Breast epithelium (tissue), 3 donors: ENCODE data around the gene XPNPEP1.

Experiments used
- CTCF ChIP-seq, 3 donors: fragments of 450-650 bp; IDR thresholded peaks; one replicate each; pipeline ENCODE4 v1.5.1; 2016 to 2017; ENCODE audit warnings: antibody characterized with exemption in 3 of 3, mild to moderate bottlenecking in 3 of 3, moderate library complexity in 3 of 3
- POLR2A ChIP-seq: fragments of 450-650 bp; IDR thresholded peaks from one replicate; pipeline ENCODE4 v1.6.1; 2016; ENCODE audit warnings: antibody characterized with exemption, mild to moderate bottlenecking, moderate library complexity
- POLR2AphosphoS5 ChIP-seq, 3 donors: sonication (generic); formaldehyde crosslinking; IDR thresholded peaks; one replicate each; pipeline ENCODE4 v1.6.1; 2017; ENCODE audit warnings: antibody characterized with exemption in 3 of 3

GRCh38 chr10:109846832-109847231, 76.5 kb downstream of the XPNPEP1 start:
- TF ChIP-seq CTCF (IDR thresholded peaks at IDR 0.05) (no peak), POLR2A (no peak), POLR2AphosphoS5 (IDR thresholded peaks at IDR 0.05) (no peak)
